Activated CD8-positive, alpha-beta memory T cell treated with anti-CD3 and anti-CD28 coated beads for 1 hour (primary cell): ENCODE measurements around the gene PCDHB10.

Experiments
- DNase-seq, 2 donors: peaks; one replicate each; pipeline ENCODE4 v3.0.0-alpha.2; 2020; ENCODE audit warnings: low read depth in 1 of 2; ENCODE audit errors: extremely low read depth in 1 of 2

The PCDHB10 gene

GRCh38 chr5:141236516-141237313 is 44.6 kb downstream of the PCDHB10 start:
- no peak for DNase-seq

- no peak for DNase-seq
Measured at GRCh38 chr5:141241496-141241895, 49.3 kb downstream of the PCDHB10 start.
